Stimulated activated naive CD8-positive, alpha-beta T cell treated with anti-CD3 and anti-CD28 coated beads, Interleukin-15, Interleukin-2, amounts not matched to agents 100 ng/mL and 50 ng/mL, for 24 hours (primary cell): ENCODE data around the gene RYR2.

Experiments
- H3K27ac Mint-ChIP-seq: one replicate; pipeline ENCODE4 v1.8.0; 2021; ENCODE audit warnings: mild to moderate bottlenecking, mixed read lengths
- H3K27me3 Mint-ChIP-seq: one replicate; pipeline ENCODE4 v1.8.0; 2021; ENCODE audit warnings: mixed read lengths
- H3K36me3 Mint-ChIP-seq: one replicate; pipeline ENCODE4 v1.8.0; 2021; ENCODE audit warnings: low read depth, mixed read lengths
- H3K4me1 Mint-ChIP-seq: one replicate; pipeline ENCODE4 v1.8.0; 2021; ENCODE audit warnings: low read depth, mixed read lengths
- H3K4me3 Mint-ChIP-seq: one replicate; pipeline ENCODE4 v1.8.0; 2021; ENCODE audit warnings: mild to moderate bottlenecking, mixed read lengths
- H3K9me3 Mint-ChIP-seq: one replicate; pipeline ENCODE4 v1.8.0; 2021; ENCODE audit warnings: mixed read lengths

The RYR2 gene

DNA sequence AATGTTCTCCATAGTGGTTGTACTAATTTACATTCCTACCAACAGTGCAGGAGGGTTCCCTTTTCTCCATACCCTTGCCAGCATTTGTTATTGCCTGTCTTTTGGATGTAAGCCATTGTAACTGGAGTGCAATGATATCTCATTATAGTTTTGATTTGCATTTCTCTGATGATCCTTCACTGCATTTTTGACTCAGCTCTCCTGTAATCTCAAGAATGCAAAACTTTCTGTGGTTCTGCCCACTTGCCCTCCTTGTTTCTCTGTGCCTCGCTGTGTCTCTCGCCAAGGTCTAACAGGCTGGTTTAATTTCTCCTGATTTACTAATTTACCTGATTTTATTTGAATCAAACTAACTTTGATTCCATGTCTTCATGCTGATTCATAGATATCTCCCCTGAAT, 440.8 kb downstream of the RYR2 start:
- H3K4me3 Mint-ChIP-seq = no peak overlapping the region
- H3K4me1 Mint-ChIP-seq = no peaks in the 10 kb centered on the region
- no peak overlapping the region for H3K27ac Mint-ChIP-seq
- H3K27me3 Mint-ChIP-seq = no peaks in the 10 kb centered on the region
- no peaks in the 10 kb centered on the region for H3K36me3 Mint-ChIP-seq
- H3K9me3 Mint-ChIP-seq = peaks cover 3% of the 10 kb centered on the region

DNA sequence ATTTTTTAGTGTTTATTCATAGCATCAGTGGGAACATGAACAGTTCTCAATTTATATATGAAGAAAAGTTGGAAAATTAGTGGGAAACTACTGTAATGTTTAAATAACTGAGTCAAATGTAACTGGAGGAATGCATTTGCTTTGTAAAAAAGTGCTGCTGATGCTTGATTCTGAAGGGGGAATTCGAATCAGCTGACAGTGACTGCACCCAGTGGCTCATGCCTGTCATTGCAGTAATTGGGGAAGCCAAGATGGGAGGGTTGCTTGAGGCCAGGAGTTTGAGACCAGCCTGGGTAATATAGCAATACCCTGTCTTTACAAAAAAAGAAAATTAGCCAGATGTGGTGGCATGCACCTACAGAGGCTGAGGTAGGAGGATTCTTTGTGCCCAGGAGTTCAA, 450.4 kb downstream of the RYR2 start:
- Mint-ChIP-seq H3K27me3 (no peaks in the 10 kb centered on the region), H3K4me3 (no peak overlapping the region), H3K36me3 (no peaks in the 10 kb centered on the region), H3K9me3 (no peaks in the 10 kb centered on the region), H3K27ac (no peak overlapping the region), H3K4me1 (no peaks in the 10 kb centered on the region)

DNA sequence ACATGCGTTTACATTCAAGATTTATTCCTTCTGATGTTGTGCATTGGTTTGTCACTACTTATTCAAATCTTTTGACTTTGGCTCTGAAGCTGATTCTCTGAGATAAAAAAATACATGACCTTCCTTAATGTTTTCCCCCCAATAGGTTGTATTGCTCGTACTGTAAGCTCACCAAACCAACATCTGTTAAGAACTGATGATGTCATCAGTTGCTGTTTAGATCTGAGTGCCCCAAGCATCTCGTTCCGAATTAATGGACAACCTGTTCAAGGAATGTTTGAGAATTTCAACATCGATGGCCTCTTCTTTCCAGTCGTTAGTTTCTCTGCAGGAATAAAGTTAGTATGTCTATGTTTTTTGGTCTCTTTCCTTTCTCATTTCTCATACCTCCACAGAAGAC, 458.6 kb downstream of the RYR2 start:
- H3K36me3 Mint-ChIP-seq = no peaks in the 10 kb centered on the region
- H3K27ac Mint-ChIP-seq = no peak overlapping the region
- H3K27me3 Mint-ChIP-seq = peaks cover 3% of the 10 kb centered on the region
- H3K9me3 Mint-ChIP-seq = no peaks in the 10 kb centered on the region
- H3K4me1 Mint-ChIP-seq = no peaks in the 10 kb centered on the region
- H3K4me3 Mint-ChIP-seq = no peak overlapping the region

DNA sequence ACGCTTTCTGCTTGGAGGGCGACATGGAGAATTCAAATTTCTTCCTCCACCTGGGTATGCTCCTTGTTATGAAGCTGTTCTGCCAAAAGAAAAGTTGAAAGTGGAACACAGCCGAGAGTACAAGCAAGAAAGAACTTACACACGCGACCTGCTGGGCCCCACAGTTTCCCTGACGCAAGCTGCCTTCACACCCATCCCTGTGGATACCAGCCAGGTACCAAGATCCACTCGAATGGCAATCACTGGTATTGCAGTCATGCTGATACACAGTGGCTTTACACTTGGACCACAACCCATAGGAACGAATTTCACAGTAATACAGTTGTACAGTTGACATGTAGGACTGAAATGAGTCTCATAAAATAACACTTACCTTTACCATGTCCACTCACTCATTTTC, 461.3 kb downstream of the RYR2 start:
- Mint-ChIP-seq H3K36me3 (no peaks in the 10 kb centered on the region), H3K4me3 (no peak overlapping the region), H3K27ac (no peak overlapping the region), H3K9me3 (no peaks in the 10 kb centered on the region), H3K27me3 (peaks cover 3% of the 10 kb centered on the region), H3K4me1 (peaks cover 3% of the 10 kb centered on the region)

DNA sequence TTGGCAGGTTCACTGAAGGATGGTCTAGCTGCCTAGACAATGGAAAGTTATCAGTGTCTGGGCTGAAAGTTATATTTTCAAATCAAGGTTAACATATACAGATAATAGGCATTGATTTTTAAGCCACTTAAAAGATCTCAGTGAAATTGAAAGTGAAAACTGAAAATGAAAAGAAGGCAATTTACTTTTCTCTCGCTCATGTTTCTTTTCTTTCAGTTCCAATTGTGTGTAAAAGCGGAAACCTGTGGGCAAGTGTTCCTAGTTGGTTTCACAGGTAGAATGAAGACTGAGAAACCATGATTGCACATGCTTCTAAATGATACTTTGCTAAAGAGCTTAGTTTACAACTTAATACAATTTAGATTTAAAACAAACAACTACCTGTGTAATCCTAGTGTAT, 465.0 kb downstream of the RYR2 start:
- Mint-ChIP-seq H3K4me3 (no peak overlapping the region), H3K9me3 (no peaks in the 10 kb centered on the region), H3K27me3 (peaks cover 7% of the 10 kb centered on the region), H3K27ac (no peak overlapping the region), H3K4me1 (peaks cover 3% of the 10 kb centered on the region), H3K36me3 (no peaks in the 10 kb centered on the region)

DNA sequence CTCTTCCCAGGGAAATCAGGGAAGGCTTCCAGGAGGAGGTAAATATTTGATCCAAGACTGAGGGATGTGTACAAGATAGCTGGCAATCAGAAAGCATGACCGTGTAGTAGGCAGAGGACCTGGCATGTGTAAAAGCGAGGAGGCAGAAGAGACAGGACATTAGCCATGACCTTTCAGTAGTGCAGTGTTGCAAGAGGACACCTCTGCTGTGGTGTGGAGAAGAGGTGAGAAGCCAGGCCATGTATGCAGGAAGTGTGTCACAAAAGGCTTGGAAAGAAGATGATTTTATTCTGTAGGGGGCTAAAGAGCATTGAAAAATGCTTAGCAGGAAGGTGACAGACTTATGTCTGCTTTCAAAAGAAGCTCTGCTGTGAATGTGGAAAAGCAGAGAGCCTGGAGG, 467.8 kb downstream of the RYR2 start:
- no peaks in the 10 kb centered on the region for H3K36me3 Mint-ChIP-seq
- H3K9me3 Mint-ChIP-seq = no peaks in the 10 kb centered on the region
- no peak overlapping the region for H3K4me3 Mint-ChIP-seq
- no peak overlapping the region for H3K27ac Mint-ChIP-seq
- peaks cover 3% of the 10 kb centered on the region for H3K4me1 Mint-ChIP-seq
- peaks cover 7% of the 10 kb centered on the region for H3K27me3 Mint-ChIP-seq

DNA sequence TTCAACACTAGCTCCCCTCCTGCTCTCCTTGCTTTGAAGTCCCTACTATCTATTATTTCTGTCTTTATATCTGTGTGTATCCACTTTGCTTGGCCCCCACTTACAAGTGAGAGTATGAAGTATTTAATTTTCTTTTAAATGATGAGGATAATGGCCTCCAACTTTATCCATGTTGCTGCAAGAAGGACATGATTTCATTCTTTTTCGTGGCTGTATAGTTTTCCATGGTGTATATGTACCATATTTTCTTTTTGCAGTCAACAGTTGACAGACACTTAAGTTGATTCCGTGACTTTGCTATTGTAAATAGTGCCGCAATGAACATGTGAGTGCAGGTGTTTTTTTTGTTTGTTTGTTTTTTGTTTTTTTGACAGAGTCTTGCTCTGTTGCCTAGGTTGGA, 483.1 kb downstream of the RYR2 start:
- H3K9me3 Mint-ChIP-seq = no peaks in the 10 kb centered on the region

DNA sequence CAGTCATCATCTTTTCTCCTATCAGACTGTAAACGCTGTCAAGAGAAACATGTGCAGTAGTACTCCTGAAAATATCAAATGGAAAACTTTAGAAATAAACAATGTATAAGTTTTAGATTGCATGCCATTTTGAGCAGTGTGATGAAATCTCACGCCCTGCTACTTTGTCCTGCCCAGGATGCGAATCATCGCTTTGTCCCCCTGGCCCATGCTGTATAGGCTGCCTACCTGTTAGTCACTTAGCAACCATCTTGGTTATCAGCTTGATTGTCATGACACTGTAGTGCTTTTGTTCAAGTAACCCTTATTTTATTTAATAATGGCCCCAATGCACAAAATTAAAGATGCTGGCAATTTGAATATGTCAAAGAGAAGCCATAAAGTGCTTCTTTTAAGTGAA, 485.8 kb downstream of the RYR2 start:
- Mint-ChIP-seq H3K36me3 (no peaks in the 10 kb centered on the region), H3K4me3 (no peak overlapping the region), H3K4me1 (no peaks in the 10 kb centered on the region), H3K27ac (no peak overlapping the region), H3K27me3 (no peaks in the 10 kb centered on the region), H3K9me3 (no peaks in the 10 kb centered on the region)

More for the DNA sequence above, 483.1 kb downstream of the RYR2 start:
- Mint-ChIP-seq H3K36me3 (no peaks in the 10 kb centered on the region), H3K4me3 (no peak overlapping the region), H3K27me3 (no peaks in the 10 kb centered on the region), H3K27ac (no peak overlapping the region), H3K4me1 (no peaks in the 10 kb centered on the region)

DNA sequence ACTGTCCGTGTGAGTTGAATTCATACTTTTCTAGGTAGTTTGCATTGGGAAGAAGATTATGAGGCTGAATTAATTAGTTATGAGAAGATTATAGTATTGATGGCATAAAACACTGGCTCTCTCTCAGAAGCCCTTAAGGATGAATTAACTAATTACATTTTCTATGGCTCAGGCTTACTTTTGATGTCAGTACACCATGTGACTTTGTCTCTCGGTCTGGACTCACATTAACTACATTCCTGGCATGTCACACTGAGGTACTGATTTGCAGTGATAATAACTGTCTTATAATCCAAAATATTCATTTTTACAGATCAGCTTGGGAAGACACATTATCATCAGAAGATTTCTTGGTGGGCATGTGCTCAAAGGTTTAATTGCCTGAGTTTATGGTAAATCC, 486.6 kb downstream of the RYR2 start:
- Mint-ChIP-seq H3K27ac (no peak overlapping the region), H3K4me1 (no peaks in the 10 kb centered on the region), H3K27me3 (no peaks in the 10 kb centered on the region), H3K9me3 (no peaks in the 10 kb centered on the region), H3K36me3 (no peaks in the 10 kb centered on the region), H3K4me3 (no peak overlapping the region)

DNA sequence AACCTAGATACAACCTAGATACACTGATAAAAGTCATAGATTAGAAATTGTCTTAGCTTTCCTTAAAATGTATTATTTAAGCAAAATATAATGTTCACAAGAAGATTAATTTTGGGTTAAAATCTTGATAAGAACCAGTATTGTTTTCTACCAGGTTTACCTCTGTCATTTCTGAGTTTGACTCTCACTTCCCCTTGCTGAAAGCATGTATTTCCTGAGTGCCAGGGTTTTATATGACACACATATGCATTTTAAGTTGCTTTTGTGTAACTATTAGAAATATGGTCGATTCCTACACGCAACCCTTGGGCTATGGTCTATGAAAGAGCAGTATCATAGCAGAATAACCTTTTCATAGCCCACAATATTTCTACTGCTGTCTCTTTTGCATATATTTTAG, 497.1 kb downstream of the RYR2 start:
- no peak overlapping the region for H3K4me3 Mint-ChIP-seq

DNA sequence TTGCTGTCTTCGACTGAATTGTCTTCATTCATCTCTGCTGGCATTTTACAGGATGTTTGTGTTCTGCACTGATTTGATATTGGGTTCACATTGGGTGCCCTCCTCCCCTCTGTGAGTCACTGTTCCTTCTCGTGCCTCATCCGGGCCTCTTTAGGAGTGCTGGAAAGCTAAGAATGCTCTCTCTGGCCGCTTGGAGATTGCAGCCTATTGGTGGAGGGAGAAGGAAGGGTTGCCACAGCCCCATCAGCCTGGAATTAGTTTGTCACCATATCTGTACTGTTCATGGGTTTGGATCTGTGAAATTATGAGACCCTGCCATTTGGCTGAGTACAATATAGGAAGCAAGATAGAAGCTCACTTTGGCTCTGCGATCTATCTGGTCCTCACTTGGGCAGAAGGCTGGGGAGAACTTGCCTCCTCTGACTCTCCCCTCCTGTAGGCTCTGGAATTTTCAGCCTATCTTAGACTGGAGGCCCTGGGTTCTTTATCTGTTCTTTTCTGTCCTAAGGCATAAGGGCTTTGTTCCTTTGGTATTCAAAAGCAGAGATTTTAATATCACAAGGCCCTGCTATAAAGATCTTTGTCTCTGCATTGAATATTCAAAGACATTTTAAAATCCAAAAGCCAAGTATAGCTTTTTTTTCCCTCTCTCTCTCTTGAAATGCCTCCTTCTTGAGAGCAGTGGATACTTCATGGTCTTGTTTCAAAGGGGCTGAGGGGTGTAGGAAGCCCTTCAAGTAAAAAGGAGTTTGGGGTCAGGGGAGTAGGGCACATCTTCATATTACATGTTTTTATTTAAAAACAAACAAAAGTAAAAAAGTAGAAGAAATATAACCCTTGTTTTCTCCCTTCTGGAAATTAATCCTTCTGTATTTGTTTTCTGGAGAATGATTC, 500.8 kb downstream of the RYR2 start:
- Mint-ChIP-seq H3K36me3 (no peaks in the 10 kb centered on the region), H3K27me3 (peaks cover 6% of the 10 kb centered on the region), H3K4me3 (no peak overlapping the region), H3K27ac (no peak overlapping the region), H3K9me3 (no peaks in the 10 kb centered on the region), H3K4me1 (no peaks in the 10 kb centered on the region)

More for the DNA sequence above, 497.1 kb downstream of the RYR2 start:
- no peaks in the 10 kb centered on the region for H3K9me3 Mint-ChIP-seq
- H3K4me1 Mint-ChIP-seq = no peaks in the 10 kb centered on the region
- H3K27ac Mint-ChIP-seq = no peak overlapping the region
- no peaks in the 10 kb centered on the region for H3K36me3 Mint-ChIP-seq
- H3K27me3 Mint-ChIP-seq = no peaks in the 10 kb centered on the region

DNA sequence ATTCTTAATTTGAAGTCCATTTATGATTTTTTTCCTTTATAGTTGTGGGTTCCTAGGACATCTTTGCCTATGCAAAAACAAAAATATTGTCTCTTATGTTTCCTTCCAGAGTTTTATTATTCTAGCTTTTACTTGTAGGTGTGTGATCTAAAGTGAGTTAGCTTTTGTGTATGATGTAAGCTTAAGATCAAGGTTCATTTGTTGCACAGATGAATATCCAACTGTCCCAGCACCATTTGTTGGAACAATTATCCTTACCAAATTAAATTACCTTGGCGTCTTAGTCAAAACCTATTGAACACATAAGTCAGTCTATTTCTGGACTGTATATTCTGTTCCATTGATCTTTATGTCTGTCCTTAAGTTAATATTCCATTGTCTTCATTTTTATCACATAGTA, 511.1 kb downstream of the RYR2 start:
- Mint-ChIP-seq H3K4me1 (no peaks in the 10 kb centered on the region), H3K27ac (no peak overlapping the region), H3K4me3 (no peak overlapping the region), H3K36me3 (no peaks in the 10 kb centered on the region), H3K9me3 (no peaks in the 10 kb centered on the region), H3K27me3 (peaks cover 3% of the 10 kb centered on the region)

DNA sequence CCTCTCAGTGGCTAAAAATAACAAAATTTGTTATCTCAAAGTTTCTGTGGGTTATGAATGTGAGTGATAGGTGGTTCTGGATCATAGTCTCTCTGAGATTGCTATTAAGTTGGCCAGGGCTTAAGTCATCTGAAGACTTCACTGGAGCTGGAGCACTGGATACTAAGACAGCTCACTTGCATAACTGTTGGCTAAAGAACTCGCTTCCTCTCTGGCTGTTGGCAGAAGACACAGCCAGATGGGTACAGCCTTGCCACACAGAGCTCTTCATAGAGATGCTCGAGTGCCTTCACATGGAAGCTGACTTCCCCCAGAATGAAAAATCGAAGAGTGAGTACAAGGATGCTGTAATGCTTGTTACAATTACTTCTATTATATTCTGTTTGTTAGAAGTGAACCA, 514.9 kb downstream of the RYR2 start:
- no peaks in the 10 kb centered on the region for H3K9me3 Mint-ChIP-seq
- H3K4me1 Mint-ChIP-seq = no peaks in the 10 kb centered on the region
- H3K27ac Mint-ChIP-seq = no peak overlapping the region
- peaks cover 6% of the 10 kb centered on the region for H3K27me3 Mint-ChIP-seq
- no peaks in the 10 kb centered on the region for H3K36me3 Mint-ChIP-seq
- H3K4me3 Mint-ChIP-seq = no peak overlapping the region

DNA sequence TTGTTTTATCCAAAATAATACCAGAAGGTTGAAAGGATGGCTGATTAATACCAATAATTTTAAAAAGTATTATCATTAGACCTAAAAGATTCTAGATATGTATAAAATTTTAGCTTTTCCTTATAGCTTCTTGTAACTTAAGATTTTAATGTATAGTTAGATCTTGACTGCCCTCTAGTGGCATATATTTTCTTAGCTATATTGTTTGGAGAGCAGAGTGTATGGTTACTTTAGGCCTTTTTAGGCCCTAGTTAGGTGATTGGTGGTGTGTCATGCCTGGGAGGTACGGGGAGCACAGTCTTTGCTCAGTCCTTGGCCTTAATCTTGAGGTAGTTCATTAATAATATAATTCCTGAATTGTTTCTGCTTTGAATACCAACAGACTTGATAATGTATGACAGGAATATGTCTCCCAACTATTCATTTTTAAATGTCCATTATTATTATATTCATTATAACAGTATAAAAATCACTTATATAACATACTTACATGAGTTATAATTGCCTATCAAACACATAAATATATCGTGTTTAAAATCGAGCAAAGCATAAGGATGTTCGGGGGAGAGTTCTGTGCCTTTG, 520.3 kb downstream of the RYR2 start:
- peaks cover 6% of the 10 kb centered on the region for H3K27me3 Mint-ChIP-seq
- no peaks in the 10 kb centered on the region for H3K4me1 Mint-ChIP-seq
- no peaks in the 10 kb centered on the region for H3K9me3 Mint-ChIP-seq
- H3K27ac Mint-ChIP-seq = no peak overlapping the region
- no peak overlapping the region for H3K4me3 Mint-ChIP-seq
- no peaks in the 10 kb centered on the region for H3K36me3 Mint-ChIP-seq

DNA sequence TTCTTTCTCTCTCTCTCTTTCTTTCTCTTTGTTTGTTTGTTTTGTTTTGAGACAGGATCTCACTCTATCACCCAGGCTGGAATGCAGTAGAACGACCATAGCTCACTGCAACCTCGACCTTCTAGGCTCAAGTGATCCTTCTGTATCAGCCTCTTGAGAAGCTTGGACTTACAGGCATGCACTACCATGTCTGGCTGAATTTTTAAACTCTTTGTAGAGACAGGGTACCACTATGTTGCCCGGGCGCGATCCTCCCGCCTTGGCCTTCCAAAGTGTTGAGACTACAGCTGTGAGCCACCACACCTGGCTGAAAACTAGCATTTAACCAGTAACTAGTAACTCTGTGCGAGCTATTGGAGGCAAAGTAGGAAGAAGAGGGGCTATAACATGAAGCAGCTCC, 523.3 kb downstream of the RYR2 start:
- H3K27me3 Mint-ChIP-seq = peaks cover 6% of the 10 kb centered on the region
- H3K36me3 Mint-ChIP-seq = no peaks in the 10 kb centered on the region
- H3K4me3 Mint-ChIP-seq = no peak overlapping the region
- H3K27ac Mint-ChIP-seq = no peak overlapping the region
- H3K9me3 Mint-ChIP-seq = no peaks in the 10 kb centered on the region
- no peaks in the 10 kb centered on the region for H3K4me1 Mint-ChIP-seq

DNA sequence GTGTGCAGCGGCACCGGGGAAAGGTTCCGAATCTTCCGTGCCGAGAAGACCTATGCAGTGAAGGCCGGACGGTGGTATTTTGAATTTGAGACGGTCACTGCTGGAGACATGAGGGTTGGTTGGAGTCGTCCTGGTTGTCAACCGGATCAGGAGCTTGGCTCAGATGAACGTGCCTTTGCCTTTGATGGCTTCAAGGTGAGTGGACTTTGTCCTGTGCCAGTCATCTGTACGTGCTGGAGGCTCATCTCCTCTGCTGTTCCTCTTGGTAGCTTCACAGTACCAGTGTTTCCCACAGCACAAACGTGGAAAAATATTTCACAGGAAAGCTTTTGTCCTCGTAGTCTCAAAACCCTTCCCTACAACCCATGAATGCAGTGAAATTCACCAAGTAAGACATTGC, 524.6 kb downstream of the RYR2 start:
- H3K4me3 Mint-ChIP-seq = no peak overlapping the region
- no peaks in the 10 kb centered on the region for H3K4me1 Mint-ChIP-seq

More for the DNA sequence above, 524.6 kb downstream of the RYR2 start:
- Mint-ChIP-seq H3K27ac (no peak overlapping the region), H3K36me3 (no peaks in the 10 kb centered on the region), H3K27me3 (no peaks in the 10 kb centered on the region), H3K9me3 (no peaks in the 10 kb centered on the region)
